Measurements from ENCODE around the gene CCDC6. TPM values are rescaled to one million over a fixed set of nuclear protein-coding genes. Genes with fewer than 3 reads are reported as not detected.

Gene CCDC6
- total and polyA plus RNA-seq, 9 of the 15 experiments (the other 6 are each of a cell fraction or from before 2014, with no cell fraction given), result 10.4 to 41.0 (median 20.9) TPM

- ATAC-seq (no peak), FAIRE-seq (no peak), DNase-seq (ENCODE audit: extremely low read depth in 1 of 4, low spot score in 3 of 4) (no peak)
- Histone ChIP-seq H3K27me3 (ENCODE audit: control insufficient read depth in 2 of 2, insufficient read depth in 2 of 2, low read length in 2 of 2) (no peaks in the 10 kb centered on the region), H2AFZ (ENCODE audit: low read depth, low read length) (no peak overlapping the region), H3K4me2 (ENCODE audit: insufficient read depth, low read length) (no peak overlapping the region), H3K9ac (ENCODE audit: insufficient read depth in 1 of 2, low read depth in 2 of 2, low read length in 2 of 2) (no peak overlapping the region), H3K9me1 (ENCODE audit: control insufficient read depth, insufficient read depth, low read length) (no peaks in the 10 kb centered on the region), H3K36me3 (ENCODE audit: control insufficient read depth, insufficient read depth, low read length) (peaks cover 92% of the 10 kb centered on the region), H4K20me1 (replicated peaks; ENCODE audit: control insufficient read depth, insufficient read depth, low read length) (0 out of 2 replicates have a peak, but pooled peaks cover 1% of the 10 kb centered on the region), H3K4me3 (no peak overlapping the region), H3K9me3 (replicated peaks; ENCODE audit: control insufficient read depth, insufficient read depth, low read depth, low read length) (no peaks in the 10 kb centered on the region), H3K79me2 (ENCODE audit: control insufficient read depth, insufficient read depth, low read length) (no peaks in the 10 kb centered on the region), H3K4me1 (replicated peaks in 1 of 2; ENCODE audit: control insufficient read depth in 2 of 2, insufficient read depth in 2 of 2, low read length in 2 of 2) (no peaks in the 10 kb centered on the region), H3K27ac (ENCODE audit: extremely low read depth, low read depth, low read length) (no peak overlapping the region)
- no TSS peak for BruUV-seq (replicated peaks)
- CTCF ChIA-PET (ENCODE audit: low intra/inter-chr PET ratio), result interaction anchor here (0.6 kb wide), 1 partner anchor 170 kb away, joined by 3 read pairs; no protein-coding TSS in a partner anchor
- POLR2A ChIA-PET, result interaction anchor here (1.1 kb wide), 1 partner anchor 89 kb away, joined by 3 read pairs; no protein-coding TSS in a partner anchor
- WGBS (ENCODE audit: insufficient coverage, low coverage, missing lambda C conversion rate), result 80% methylated on average over 4 of the region's 4 CpGs
- in situ Hi-C loops (cut with MboI) (loop anchor here (25.0 kb wide), 2 partner anchors 842 to 1017 kb away; no protein-coding TSS in a partner anchor), intact Hi-C loops (cut with micrococcal nuclease) (no loop called here)
- TF ChIP-seq ATF4 (CRISPR knock-in tag; IDR thresholded peaks at IDR 0.05), result no peak
- no peak for TF ChIP-seq GMEB1 (CRISPR knock-in tag; IDR thresholded peaks at IDR 0.05)
- TF ChIP-seq ZNF586 (CRISPR knock-in tag; conservative IDR thresholded peaks at IDR 0.05), result no peak
- no peak for TF ChIP-seq MED1 (CRISPR knock-in tag; IDR thresholded peaks at IDR 0.05; ENCODE audit: borderline replicate concordance)
- TF ChIP-seq L3MBTL2 (IDR thresholded peaks at IDR 0.05), result no peak
- TF ChIP-seq CBFA2T3 (IDR thresholded peaks at IDR 0.05), result no peak
- no peak for TF ChIP-seq E2F5 (CRISPR knock-in tag; IDR thresholded peaks at IDR 0.05)
- no peak for TF ChIP-seq HOMEZ (CRISPR knock-in tag; IDR thresholded peaks at IDR 0.05)
- TF ChIP-seq TAF7 (tag; IDR thresholded peaks at IDR 0.05), result no peak
Measured at GRCh38 chr10:59804220-59804619, 102.1 kb downstream of the CCDC6 start.
